SK-N-SH treated with all-trans-retinoic acid at 6 μM for 48 hours (cell line): Measurements from ENCODE around the gene DCST2.

Source experiments
- TF ChIP-seq, protein P1 (sequence below): fragments of 250-450 bp; sonication (Bioruptor Pico); IDR thresholded peaks from 2 replicates; pipeline ENCODE4 v1.8.0; 2021; ENCODE audit warnings: low read depth, mild to moderate bottlenecking, moderate library complexity, borderline replicate concordance
- TF ChIP-seq, protein P2 (sequence below): fragments of 250-450 bp; sonication (Bioruptor Pico); IDR thresholded peaks from 2 replicates; pipeline ENCODE4 v1.8.0; 2020; ENCODE audit warnings: mild to moderate bottlenecking, moderate library complexity, borderline replicate concordance

DNA sequence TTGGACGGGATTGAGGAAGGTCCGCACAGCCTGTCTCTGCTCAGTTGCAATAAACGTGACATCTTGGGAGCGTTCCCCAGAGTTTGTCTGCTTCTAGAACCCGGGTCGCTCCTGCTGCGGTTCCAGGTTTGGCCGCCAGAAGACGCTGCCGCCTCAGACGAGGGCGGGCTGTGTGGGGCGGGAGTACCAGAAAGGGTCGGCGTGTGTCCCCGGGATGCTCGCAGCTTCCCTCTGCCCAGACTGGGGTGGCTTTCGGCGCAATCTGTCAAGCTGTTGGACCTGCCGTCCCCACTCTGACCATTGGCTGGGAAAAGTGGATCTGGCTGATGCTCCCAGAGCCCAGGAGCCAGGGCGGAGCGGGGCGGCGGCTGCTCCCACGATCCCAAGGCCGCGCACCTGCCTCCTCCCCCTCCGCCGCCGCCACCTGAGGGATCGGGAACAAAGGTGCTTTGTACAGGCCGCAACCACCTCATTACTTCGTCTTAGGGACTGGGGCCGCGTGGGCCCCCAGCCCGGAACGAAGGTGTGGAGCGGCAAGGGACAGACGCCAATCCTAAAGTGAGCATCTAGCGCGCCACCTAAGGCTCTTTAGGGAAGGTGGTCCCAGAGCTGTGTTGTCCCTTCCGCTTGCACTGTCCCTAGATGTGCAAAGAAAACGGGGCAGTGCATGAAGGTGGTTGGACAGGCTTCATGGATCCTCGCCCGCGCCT, 29.3 kb upstream of the DCST2 start:
- TF ChIP-seq, protein P1, sequence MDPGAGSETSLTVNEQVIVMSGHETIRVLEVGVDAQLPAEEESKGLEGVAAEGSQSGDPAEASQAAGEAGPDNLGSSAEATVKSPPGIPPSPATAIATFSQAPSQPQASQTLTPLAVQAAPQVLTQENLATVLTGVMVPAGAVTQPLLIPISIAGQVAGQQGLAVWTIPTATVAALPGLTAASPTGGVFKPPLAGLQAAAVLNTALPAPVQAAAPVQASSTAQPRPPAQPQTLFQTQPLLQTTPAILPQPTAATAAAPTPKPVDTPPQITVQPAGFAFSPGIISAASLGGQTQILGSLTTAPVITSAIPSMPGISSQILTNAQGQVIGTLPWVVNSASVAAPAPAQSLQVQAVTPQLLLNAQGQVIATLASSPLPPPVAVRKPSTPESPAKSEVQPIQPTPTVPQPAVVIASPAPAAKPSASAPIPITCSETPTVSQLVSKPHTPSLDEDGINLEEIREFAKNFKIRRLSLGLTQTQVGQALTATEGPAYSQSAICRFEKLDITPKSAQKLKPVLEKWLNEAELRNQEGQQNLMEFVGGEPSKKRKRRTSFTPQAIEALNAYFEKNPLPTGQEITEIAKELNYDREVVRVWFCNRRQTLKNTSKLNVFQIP: no peak
- TF ChIP-seq, protein P2, sequence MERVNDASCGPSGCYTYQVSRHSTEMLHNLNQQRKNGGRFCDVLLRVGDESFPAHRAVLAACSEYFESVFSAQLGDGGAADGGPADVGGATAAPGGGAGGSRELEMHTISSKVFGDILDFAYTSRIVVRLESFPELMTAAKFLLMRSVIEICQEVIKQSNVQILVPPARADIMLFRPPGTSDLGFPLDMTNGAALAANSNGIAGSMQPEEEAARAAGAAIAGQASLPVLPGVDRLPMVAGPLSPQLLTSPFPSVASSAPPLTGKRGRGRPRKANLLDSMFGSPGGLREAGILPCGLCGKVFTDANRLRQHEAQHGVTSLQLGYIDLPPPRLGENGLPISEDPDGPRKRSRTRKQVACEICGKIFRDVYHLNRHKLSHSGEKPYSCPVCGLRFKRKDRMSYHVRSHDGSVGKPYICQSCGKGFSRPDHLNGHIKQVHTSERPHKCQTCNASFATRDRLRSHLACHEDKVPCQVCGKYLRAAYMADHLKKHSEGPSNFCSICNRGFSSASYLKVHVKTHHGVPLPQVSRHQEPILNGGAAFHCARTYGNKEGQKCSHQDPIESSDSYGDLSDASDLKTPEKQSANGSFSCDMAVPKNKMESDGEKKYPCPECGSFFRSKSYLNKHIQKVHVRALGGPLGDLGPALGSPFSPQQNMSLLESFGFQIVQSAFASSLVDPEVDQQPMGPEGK (CRISPR knock-in tag): no peak
